Stomach (tissue), 9 donors: Measurements from ENCODE around the gene CDC5L. TPM values are rescaled to one million over a fixed set of nuclear protein-coding genes. Genes with fewer than 3 reads are reported as not detected.

Experiments used
- DNase-seq, 2 donors: peaks; one replicate each; pipeline versions ENCODE4 v3.0.0 to v3.0.0-alpha.2; 2013 to 2019
- H3K27ac ChIP-seq, 5 donors: fragments of 200-600 bp in 4 of 5; sonication (generic) in 4 of 5; one replicate each; pipeline ENCODE4 v1.5.1; 2013 to 2019; ENCODE audit warnings: mild to moderate bottlenecking in 1 of 5, moderate library complexity in 1 of 5
- H3K27me3 ChIP-seq, 3 donors: fragments of 200-600 bp; sonication (generic); one replicate each; pipeline ENCODE4 v1.5.1; 2017 to 2019; ENCODE audit warnings: mixed run types in 1 of 3
- H3K36me3 ChIP-seq, 4 donors: fragments of 200-600 bp; sonication (generic); 1 replicate in 3 of 4; 2 replicates in 1 of 4; pipeline ENCODE4 v1.5.1; 2016 to 2019
- H3K4me1 ChIP-seq, 4 donors: fragments of 200-600 bp; sonication (generic); one replicate each; pipeline ENCODE4 v1.5.1; 2016 to 2019
- H3K4me3 ChIP-seq, 4 donors: fragments of 200-600 bp; sonication (generic) in 3 of 4; one replicate each; pipeline ENCODE4 v1.5.1; 2016 to 2019; ENCODE audit warnings: mild to moderate bottlenecking in 1 of 4
- H3K9me3 ChIP-seq, 4 donors: fragments of 200-600 bp; sonication (generic); one replicate each; pipeline ENCODE4 v1.5.1; 2016 to 2019
- CTCF ChIP-seq, 7 experiments: fragments of 450-650 bp in 4 of 7; fragments of 200-600 bp in 3 of 7; sonication (generic) in 3 of 7; IDR thresholded peaks; one replicate each; pipeline ENCODE4 v1.5.1; 2016 to 2019; ENCODE audit warnings: antibody characterized with exemption in 7 of 7, control low read depth in 2 of 7, mild to moderate bottlenecking in 1 of 7
- EP300 ChIP-seq: sonication (generic); formaldehyde crosslinking; IDR thresholded peaks from one replicate; pipeline ENCODE4 v1.6.1; 2017; ENCODE audit warnings: antibody characterized with exemption
- POLR2A ChIP-seq, 4 donors: fragments of 450-650 bp; IDR thresholded peaks; one replicate each; pipeline ENCODE4 v1.6.1; 2016; ENCODE audit warnings: antibody characterized with exemption in 4 of 4, control low read depth in 2 of 4, mild to moderate bottlenecking in 1 of 4, moderate library complexity in 1 of 4
- POLR2AphosphoS5 ChIP-seq, 3 donors: sonication (generic); formaldehyde crosslinking; IDR thresholded peaks; one replicate each; pipeline ENCODE4 v1.6.1; 2016; ENCODE audit warnings: antibody characterized with exemption in 3 of 3
- whole genome bisulfite sequencing, 5 donors: extraction: QIAGEN DNeasy Blood & Tissue Kit in 3 of 5; methylation state at CpG; one replicate each; pipeline versions ENCODE4 v1.1.5 to v1.1.7; 2013 to 2018; 5-methylcytosine and 5-hydroxymethylcytosine counted together
- intact Hi-C: fragments of 100-400 bp; cut with DNase I; formaldehyde crosslinking; loops from one replicate; pipeline ENCODE4 v1.15.1; 2023; ENCODE audit warnings: low total_unique reads
- polyA plus RNA-seq, 3 donors: library from polyadenylated mRNA; stranded (reverse); fragments of 200-250 nt; gene quantifications; one replicate each; pipeline ENCODE4 v1.2.3, GENCODE V29; 2013
- total RNA-seq, 5 donors: library from RNA; depleted of rRNA; stranded (reverse); fragments of >200 nt; gene quantifications; one replicate each; pipeline versions ENCODE4 v1.1.0 to v1.2.3, GENCODE V29; 2014 to 2016
- donor health status: healthy with polysubstance abuse.
- donor health status: Bipolar disorder and iron deficiency.
- donor health status: healthy.

The CDC5L gene
- total and polyA plus RNA-seq, 8 donors: 4.9 to 29.2 (median 8.2) TPM

GRCh38 chr6:44356487-44356886, 31.0 kb upstream of the CDC5L start:
- DNase-seq: no peak
- H3K9me3 ChIP-seq: peaks cover 0 to 4% (median 0%) of the 10 kb centered on the region in 4 donors
- WGBS, 5 donors: 42 to 68% (median 50%) methylated on average over 1 of the region's 1 CpG
- H3K27me3 ChIP-seq: peaks cover 0 to 14% (median 0%) of the 10 kb centered on the region in 3 donors
- no peaks in the 10 kb centered on the region for H3K4me1 ChIP-seq
- H3K27ac ChIP-seq: no peak overlapping the region
- intact Hi-C loops: no loop called here
- H3K36me3 ChIP-seq: no peaks in the 10 kb centered on the region
- no peak for TF ChIP-seq CTCF (IDR thresholded peaks at IDR 0.05)
- H3K4me3 ChIP-seq: no peak overlapping the region

DNA sequence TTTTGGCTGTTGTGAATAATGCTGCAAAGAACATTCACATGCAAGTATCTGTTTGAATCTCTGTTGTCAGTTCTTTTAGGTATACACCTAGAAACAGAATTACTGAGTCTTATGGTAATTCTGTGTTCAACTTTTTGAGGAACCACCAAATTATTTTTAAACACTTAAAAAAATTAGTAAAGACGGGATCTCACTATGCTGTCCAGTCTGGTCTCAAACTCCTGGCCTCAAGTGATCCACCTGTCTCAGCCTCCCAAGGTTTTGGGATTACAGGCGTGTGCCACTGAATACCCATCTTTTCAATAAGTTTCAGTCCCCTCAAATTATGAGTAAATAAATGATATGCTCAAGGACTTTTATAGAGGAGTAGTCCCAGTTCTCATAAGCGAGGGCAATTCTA, 27.5 kb upstream of the CDC5L start:
- H3K4me3 ChIP-seq: no peak overlapping the region
- DNase-seq: no peak
- TF ChIP-seq POLR2A (IDR thresholded peaks at IDR 0.05): no peak
- TF ChIP-seq EP300: no peak
- no peak for TF ChIP-seq CTCF (IDR thresholded peaks at IDR 0.05)
- TF ChIP-seq POLR2AphosphoS5 (IDR thresholded peaks at IDR 0.05): no peak
- peaks cover 0 to 4% (median 0%) of the 10 kb centered on the region in 4 donors for H3K9me3 ChIP-seq
- H3K36me3 ChIP-seq: no peaks in the 10 kb centered on the region
- H3K27me3 ChIP-seq: peaks cover 0 to 14% (median 0%) of the 10 kb centered on the region in 3 donors
- no peak overlapping the region for H3K27ac ChIP-seq
- H3K4me1 ChIP-seq: no peaks in the 10 kb centered on the region
- 78 to 88% (median 86%) methylated on average over 3 of the region's 3 CpGs for WGBS, 5 donors
- intact Hi-C loops: no loop called here

- 81 to 90% (median 83%) methylated on average over 6 of the region's 6 CpGs for WGBS, 5 donors
- Histone ChIP-seq H3K9me3 (no peaks in the 10 kb centered on the region), H3K27ac (no peak overlapping the region), H3K4me1 (no peaks in the 10 kb centered on the region), H3K27me3 (peaks cover 0 to 16% (median 0%) of the 10 kb centered on the region in 3 donors), H3K4me3 (no peak overlapping the region), H3K36me3 (no peaks in the 10 kb centered on the region)
- no peak for DNase-seq
- TF ChIP-seq EP300: no peak
- TF ChIP-seq CTCF (IDR thresholded peaks at IDR 0.05): no peak
- TF ChIP-seq POLR2A (IDR thresholded peaks at IDR 0.05): no peak
- no peak for TF ChIP-seq POLR2AphosphoS5 (IDR thresholded peaks at IDR 0.05)
- intact Hi-C loops: no loop called here
These were observed 25.6 kb upstream of the CDC5L start for GRCh38 chr6:44361947-44362346.

DNA sequence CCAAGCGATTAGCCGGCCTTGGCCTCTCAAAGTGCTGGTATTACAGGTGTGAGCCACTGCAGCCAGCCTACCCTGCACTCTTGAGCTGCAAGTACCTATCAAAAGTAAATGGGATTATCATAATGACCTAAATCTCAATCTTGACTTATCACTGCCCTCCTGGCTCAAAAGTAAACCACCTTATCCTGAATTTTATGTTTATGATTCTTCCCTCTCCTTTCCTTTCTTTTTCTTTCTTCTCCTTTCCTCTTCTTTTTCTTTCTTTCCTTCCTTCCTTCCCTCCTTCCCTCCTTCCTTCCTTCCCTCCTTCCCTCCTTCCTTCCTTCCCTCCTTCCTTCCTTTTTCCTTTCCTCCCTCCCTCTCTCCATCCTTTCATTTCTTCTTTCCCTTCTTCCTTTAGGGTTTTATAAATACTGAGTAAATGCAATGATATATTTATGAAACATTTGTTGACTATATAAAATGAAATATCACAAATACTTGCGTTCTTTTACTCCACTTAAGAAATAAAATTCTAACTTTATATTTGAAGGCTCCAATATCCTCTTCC, 24.1 kb upstream of the CDC5L start:
- DNase-seq: no peak
- H3K4me1 ChIP-seq: no peaks in the 10 kb centered on the region
- WGBS, 5 donors: 43 to 81% (median 65%) methylated on average over 3 of the region's 3 CpGs
- no peaks in the 10 kb centered on the region for H3K36me3 ChIP-seq
- H3K27ac ChIP-seq: no peak overlapping the region
- no peak overlapping the region for H3K4me3 ChIP-seq
- intact Hi-C loops: no loop called here
- H3K27me3 ChIP-seq: peaks cover 0 to 20% (median 0%) of the 10 kb centered on the region in 3 donors
- H3K9me3 ChIP-seq: no peaks in the 10 kb centered on the region
- TF ChIP-seq POLR2AphosphoS5 (IDR thresholded peaks at IDR 0.05) (peak in 1 of 3 donors; percentile 6), CTCF (IDR thresholded peaks at IDR 0.05) (no peak), EP300 (no peak)
